Vagina (tissue), 2 donors: ENCODE results near the gene ZNF799. TPM values are rescaled to one million over a fixed set of nuclear protein-coding genes. Genes with fewer than 3 reads are reported as not detected.

Experiments used
- DNase-seq, 2 donors: peaks; one replicate each; pipeline ENCODE4 v3.0.0-alpha.2; 2017; ENCODE audit errors: extremely low spot score in 2 of 2
- H3K27ac ChIP-seq: fragments of 200-600 bp; sonication (generic); one replicate; pipeline ENCODE4 v1.5.1; 2019
- H3K27me3 ChIP-seq: fragments of 200-600 bp; sonication (generic); one replicate; pipeline ENCODE4 v1.5.1; 2019
- H3K36me3 ChIP-seq, 2 donors: fragments of 200-600 bp; sonication (generic); one replicate each; pipeline ENCODE4 v1.5.1; 2017 to 2019
- H3K4me1 ChIP-seq: fragments of 200-600 bp; sonication (generic); one replicate; pipeline ENCODE4 v1.5.1; 2019
- H3K4me3 ChIP-seq, 2 donors: fragments of 200-600 bp; sonication (generic); 1 replicate in 1 of 2; 2 replicates in 1 of 2; pipeline ENCODE4 v1.5.1; 2016 to 2019
- H3K9me3 ChIP-seq: fragments of 200-600 bp; sonication (generic); one replicate; pipeline ENCODE4 v1.5.1; 2019
- POLR2A ChIP-seq, 2 donors: fragments of 450-650 bp; IDR thresholded peaks; one replicate each; pipeline ENCODE4 v1.6.1; 2017; ENCODE audit warnings: antibody characterized with exemption in 2 of 2, mild to moderate bottlenecking in 2 of 2, moderate library complexity in 2 of 2
- POLR2AphosphoS5 ChIP-seq, 2 donors: sonication (generic); formaldehyde crosslinking; IDR thresholded peaks; one replicate each; pipeline ENCODE4 v1.9.0; 2017; ENCODE audit warnings: antibody characterized with exemption in 2 of 2, mild to moderate bottlenecking in 2 of 2, low read depth in 1 of 2; ENCODE audit not compliant: insufficient read depth in 1 of 2
- intact Hi-C: fragments of 100-400 bp; cut with DNase I; formaldehyde crosslinking; loops from one replicate; pipeline ENCODE4 v1.15.1; 2023
- small RNA-seq: library from RNA; depleted of rRNA; stranded (forward); fragments of <200 nt; gene quantifications from one replicate; pipeline ENCODE3, GENCODE V24; 2016
- total RNA-seq: library from RNA; depleted of rRNA; stranded (reverse); fragments of >200 nt; gene quantifications from one replicate; pipeline ENCODE4 v1.2.3, GENCODE V29; 2016
- TF ChIP-seq, protein P1 (sequence below), 3 experiments: fragments of 450-650 bp in 2 of 3; fragments of 200-600 bp in 1 of 3; sonication (generic) in 1 of 3; IDR thresholded peaks; one replicate each; pipeline ENCODE4 v1.5.1; 2017 to 2019; ENCODE audit warnings: antibody characterized with exemption in 3 of 3, mild to moderate bottlenecking in 2 of 3, moderate library complexity in 2 of 3

Gene ZNF799
- total RNA-seq, 1 donor from 2014 or later: 3.4 TPM

DNA sequence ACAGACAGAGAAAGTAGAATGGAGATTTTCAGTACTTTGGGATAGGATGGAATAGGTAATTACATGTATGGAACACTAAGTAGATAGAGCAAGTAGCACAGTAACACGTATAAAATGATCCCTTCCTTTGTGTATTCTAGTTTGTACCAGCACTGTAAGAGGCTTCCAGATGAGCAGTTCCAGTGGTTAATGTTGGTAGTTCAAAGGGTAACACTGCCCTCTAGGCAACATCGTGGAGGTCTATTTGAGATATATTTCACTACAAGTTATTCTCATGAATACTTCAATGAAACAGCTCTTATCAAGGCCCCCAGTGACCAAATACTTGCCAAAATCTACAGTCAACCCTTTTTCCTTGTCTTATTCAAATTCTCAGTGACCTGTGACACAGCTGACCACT is 54.2 kb downstream of the ZNF799 start:
- DNase-seq: no peak
- no peaks in the 10 kb centered on the region for H3K4me1 ChIP-seq
- TF ChIP-seq, protein P1, sequence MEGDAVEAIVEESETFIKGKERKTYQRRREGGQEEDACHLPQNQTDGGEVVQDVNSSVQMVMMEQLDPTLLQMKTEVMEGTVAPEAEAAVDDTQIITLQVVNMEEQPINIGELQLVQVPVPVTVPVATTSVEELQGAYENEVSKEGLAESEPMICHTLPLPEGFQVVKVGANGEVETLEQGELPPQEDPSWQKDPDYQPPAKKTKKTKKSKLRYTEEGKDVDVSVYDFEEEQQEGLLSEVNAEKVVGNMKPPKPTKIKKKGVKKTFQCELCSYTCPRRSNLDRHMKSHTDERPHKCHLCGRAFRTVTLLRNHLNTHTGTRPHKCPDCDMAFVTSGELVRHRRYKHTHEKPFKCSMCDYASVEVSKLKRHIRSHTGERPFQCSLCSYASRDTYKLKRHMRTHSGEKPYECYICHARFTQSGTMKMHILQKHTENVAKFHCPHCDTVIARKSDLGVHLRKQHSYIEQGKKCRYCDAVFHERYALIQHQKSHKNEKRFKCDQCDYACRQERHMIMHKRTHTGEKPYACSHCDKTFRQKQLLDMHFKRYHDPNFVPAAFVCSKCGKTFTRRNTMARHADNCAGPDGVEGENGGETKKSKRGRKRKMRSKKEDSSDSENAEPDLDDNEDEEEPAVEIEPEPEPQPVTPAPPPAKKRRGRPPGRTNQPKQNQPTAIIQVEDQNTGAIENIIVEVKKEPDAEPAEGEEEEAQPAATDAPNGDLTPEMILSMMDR (IDR thresholded peaks at IDR 0.05): no peak
- TF ChIP-seq POLR2A (IDR thresholded peaks at IDR 0.05) (no peak), POLR2AphosphoS5 (IDR thresholded peaks at IDR 0.05; ENCODE audit: insufficient read depth in 1 of 2, low read depth in 1 of 2) (no peak)
- no peaks in the 10 kb centered on the region for H3K27me3 ChIP-seq
- H3K27ac ChIP-seq: no peak overlapping the region
- peaks cover 0 to 30% of the 10 kb centered on the region in 2 donors for H3K36me3 ChIP-seq
- intact Hi-C loops: no loop called here
- H3K4me3 ChIP-seq: no peak overlapping the region
- H3K9me3 ChIP-seq: peaks cover 39% of the 10 kb centered on the region

DNA sequence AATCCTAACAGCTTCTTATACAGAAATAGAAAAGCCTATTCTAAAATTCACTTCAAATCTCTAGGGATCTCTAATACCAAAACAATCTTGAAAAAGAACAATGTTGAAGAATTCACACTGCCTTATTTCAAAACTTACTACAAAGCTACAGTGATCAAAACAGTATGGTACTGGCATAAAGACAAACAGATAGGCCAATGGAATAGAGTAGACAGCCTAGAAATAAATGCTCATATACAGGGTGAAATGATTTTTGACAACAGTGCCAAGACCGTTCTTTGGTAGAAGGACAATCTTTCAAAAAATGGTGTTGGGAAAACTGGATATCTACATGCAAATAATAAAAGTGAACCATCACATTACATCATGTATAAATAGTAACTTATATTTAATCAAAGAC is 55.9 kb downstream of the ZNF799 start:
- TF ChIP-seq POLR2AphosphoS5 (IDR thresholded peaks at IDR 0.05; ENCODE audit: insufficient read depth in 1 of 2, low read depth in 1 of 2) (no peak), POLR2A (IDR thresholded peaks at IDR 0.05) (no peak)
- TF ChIP-seq, protein P1 (IDR thresholded peaks at IDR 0.05): no peak
- intact Hi-C loops: no loop called here
- peaks cover 0 to 13% of the 10 kb centered on the region in 2 donors for H3K36me3 ChIP-seq
- H3K27me3 ChIP-seq: no peaks in the 10 kb centered on the region
- no peak for DNase-seq
- H3K27ac ChIP-seq: no peak overlapping the region
- peaks cover 22% of the 10 kb centered on the region for H3K9me3 ChIP-seq
- no peaks in the 10 kb centered on the region for H3K4me1 ChIP-seq
- no peak overlapping the region for H3K4me3 ChIP-seq

Small RNA genes lying within 50 kb of the gene (small RNA-seq; reads per million reads assigned to genes)
- gene RPS29P23: not detected

Other genes with a start within 250 kb of the ZNF799 start
- gene ZNF625, start 244.5 kb downstream of the ZNF799 start, total RNA-seq: 6.6 TPM
- 8.1 TPM for gene ZNF136, start 238.2 kb downstream of the ZNF799 start, total RNA-seq
- gene ZNF44, start 106.4 kb downstream of the ZNF799 start, total RNA-seq: 11.5 TPM
- gene ZNF563, start 67.6 kb downstream of the ZNF799 start, total RNA-seq: 1.5 TPM
- 2.2 TPM for gene ZNF442, start 35.6 kb downstream of the ZNF799 start, total RNA-seq
- 5.9 TPM for gene ZNF443, start 39.8 kb upstream of the ZNF799 start, total RNA-seq
- 3.7 TPM for gene ZNF709, start 83.5 kb upstream of the ZNF799 start, total RNA-seq
- gene ZNF564, start 150.2 kb upstream of the ZNF799 start, total RNA-seq: 12.0 TPM
- 4.9 TPM for gene ZNF490, start 209.5 kb upstream of the ZNF799 start, total RNA-seq
- gene ZNF791, start 209.6 kb upstream of the ZNF799 start, total RNA-seq: 17.9 TPM